HG03045 (cell line): ENCODE results near the gene KLHDC9.

Source experiments
- ATAC-seq: cut with Tn5 transposase; IDR thresholded peaks from one replicate; pipeline ENCODE4 v1.9.1; 2021; ENCODE audit warnings: mild to moderate bottlenecking, moderate library complexity; ENCODE audit not compliant: unreplicated experiment

The KLHDC9 gene

DNA sequence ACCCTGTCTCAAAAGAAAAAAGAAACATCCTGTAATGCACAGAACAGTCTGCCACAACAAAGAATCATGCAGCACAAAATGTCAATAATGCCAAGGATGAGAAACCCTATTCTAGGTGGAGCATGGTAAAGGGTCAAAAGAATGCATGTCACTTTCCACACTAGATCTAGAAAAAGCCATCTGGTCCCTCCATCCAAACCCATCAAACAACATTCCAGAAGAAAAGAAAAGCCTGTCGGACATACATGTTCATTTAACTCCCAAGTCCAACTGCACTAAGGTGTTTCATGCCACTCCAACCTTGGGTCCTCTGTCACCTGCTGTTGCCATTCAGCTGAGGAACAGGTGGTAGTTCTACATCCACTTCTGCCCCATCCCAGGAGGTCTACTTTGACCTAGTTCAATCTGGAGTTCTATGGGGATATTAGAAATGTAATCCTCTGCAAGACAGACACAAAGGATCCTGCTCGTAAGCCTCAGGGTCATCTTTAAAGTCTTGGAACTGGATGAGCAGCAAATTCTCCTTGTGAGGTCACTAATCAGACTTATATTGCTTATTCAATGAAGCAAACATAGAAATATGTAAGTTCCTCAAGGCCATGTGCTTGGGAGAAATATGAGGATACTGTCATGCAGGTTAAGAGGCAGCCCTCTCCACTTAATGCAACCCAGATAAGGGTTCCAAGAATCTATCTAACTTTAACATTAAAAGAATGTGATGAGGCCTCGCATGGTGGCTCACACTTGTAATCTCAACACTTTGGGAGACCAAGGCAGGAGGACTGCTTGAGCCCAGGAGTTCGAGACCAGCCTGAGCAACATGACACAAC is 30.6 kb downstream of the KLHDC9 start:
- no peak for ATAC-seq

DNA sequence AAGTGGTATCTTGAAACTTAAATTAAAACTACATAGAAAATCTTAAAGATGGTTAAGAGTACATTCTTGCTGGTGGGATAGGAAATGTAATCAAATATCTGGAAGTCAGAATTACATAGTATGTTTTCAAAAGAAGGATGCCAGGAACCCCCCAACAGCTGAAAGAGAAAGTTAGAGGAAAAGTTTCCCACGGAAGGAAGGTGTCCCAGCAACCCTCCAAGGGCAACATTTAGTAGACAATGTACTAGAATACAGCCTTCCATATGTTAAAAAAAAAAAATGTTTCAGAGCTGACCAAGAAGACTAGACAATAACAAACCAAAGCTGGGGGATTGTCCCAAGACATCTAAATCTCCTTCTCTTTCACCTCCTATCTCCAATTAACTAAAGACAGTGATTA is 32.1 kb downstream of the KLHDC9 start:
- no peak for ATAC-seq

- no peak for ATAC-seq
These were observed 33.6 kb downstream of the KLHDC9 start for GRCh38 chr1:161131523-161132409.

DNA sequence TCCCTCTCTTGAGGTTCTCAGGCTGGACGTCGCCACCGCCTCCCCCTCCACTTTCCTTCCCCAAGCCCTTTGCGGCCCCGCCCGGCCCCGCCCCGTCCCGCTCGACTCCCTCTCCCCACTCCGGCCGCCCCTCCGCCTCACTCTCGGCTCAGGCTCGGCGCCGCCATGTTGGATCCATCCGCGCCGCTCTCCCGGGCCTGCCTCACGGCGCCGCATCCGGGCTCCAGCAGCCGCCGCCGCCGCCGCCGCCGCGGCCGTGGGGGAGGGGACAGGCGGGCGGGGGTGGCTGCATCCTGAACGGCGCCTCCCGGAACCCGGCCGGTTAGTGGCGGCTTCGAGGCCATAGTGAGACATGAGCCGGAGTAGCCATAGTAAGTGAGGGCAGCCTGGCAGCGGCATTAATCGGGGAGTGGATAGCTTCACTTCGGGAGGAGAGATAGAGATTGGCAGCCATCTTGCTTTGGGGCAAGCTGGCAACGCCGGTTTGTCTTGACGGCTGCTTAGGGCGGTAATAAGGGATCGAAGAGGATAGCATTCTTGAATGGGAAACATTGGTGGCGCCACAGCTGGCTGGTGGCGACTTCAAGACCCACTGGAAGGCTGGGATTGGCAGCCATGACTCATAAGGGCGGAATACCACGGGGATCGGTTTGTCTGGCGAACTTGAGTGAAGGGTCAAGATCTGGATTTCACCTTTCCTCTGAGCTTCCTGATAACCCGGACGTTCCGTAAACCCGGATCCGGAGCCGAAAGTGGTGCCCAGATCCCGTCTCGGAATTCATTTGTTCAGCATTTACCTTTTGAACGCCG is 34.5 kb downstream of the KLHDC9 start, which contains the start of gene DEDD:
Gene DEDD (minus strand): TSS at position 258 of the 810 bp plus-strand sequence. CDS start 8,205 bp downstream, outside the sequence.
- ATAC-seq, result peak; percentile 95

DNA sequence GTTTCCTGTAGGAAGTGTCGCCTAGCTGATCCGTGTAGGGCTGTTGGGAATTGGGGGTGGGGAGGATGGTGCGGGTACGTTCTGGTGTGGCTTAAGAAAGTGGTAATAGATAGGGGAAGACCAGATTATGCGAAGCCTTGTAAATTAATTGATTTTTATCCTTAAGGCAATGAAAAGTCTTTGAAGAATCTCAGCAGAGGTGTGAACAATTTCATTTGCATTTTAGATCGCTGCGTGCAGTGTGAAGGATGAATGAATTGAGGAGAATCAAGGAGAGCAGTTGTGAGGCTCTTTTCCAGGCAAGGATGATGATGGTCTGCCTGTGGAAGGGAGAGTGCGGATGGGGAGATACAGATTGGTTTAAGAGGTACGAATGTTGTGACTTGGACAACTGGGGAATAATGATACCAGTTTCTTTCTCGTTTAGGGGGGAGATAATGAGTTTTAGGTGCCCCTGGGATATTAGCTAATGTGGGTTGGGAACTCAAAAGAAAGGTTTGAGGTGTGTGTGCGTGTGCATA is 35.1 kb downstream of the KLHDC9 start:
- no peak for ATAC-seq

GRCh38 chr1:161137881-161138280 is 39.7 kb downstream of the KLHDC9 start:
- ATAC-seq, result no peak

DNA sequence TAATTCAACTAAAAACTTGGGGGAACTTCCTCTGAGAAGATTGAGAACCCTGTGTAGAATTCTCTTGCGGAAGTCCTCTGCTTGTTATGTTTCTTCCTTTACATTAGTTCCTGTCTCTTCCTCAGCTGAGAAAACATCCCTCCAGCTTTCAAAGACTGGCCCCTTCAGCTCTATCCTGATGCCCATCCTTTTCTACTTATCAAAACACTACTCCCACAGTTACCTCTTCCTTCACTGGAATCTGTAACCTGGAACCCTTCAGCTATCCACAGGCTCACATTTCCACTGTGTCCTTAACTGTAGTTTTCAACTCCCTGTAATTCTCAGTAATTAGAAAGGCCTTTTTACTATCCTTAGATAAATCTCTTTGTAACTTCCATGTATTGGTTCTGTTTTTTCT is 40.3 kb downstream of the KLHDC9 start:
- no peak for ATAC-seq

- no peak for ATAC-seq
These were observed 41.6 kb downstream of the KLHDC9 start for GRCh38 chr1:161139766-161140165.

- ATAC-seq, result no peak
These were observed 42.7 kb downstream of the KLHDC9 start for GRCh38 chr1:161140755-161141400.

DNA sequence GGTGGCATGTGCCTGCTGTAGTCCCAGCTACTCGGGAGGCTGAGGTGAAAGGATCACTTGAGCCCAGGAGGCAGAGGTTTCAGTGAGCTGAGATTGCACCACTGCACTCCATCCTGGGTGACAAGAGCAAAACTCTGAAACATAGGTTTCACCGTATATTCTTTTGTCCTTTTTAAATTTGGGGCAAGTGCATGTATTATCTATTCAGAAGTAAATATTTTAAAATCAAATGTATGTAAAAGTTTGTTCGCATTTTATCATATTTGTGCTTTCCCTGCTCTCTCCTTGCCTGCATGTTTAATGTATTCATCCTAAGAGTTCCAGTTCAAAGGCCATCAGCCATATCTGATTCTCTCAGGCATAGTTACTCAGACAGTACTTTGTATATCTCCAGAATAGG is 47.7 kb downstream of the KLHDC9 start:
- ATAC-seq, result no peak
